Neural cell (in vitro differentiated cells): ENCODE data around the gene KRT73.

Source experiments
- MXI1 ChIP-seq: fragments of 450-650 bp; conservative IDR thresholded peaks from 2 replicates; pipeline ENCODE4 v1.6.1; 2014; ENCODE audit warnings: antibody characterized with exemption, mild to moderate bottlenecking; ENCODE audit not compliant: poor library complexity, severe bottlenecking
- RAD21 ChIP-seq: fragments of 450-650 bp; conservative IDR thresholded peaks from 2 replicates; pipeline ENCODE4 v1.6.1; 2014; ENCODE audit warnings: antibody characterized with exemption, mild to moderate bottlenecking, moderate library complexity
- SMC3 ChIP-seq: fragments of 450-650 bp; conservative IDR thresholded peaks from 2 replicates; pipeline ENCODE4 v1.6.1; 2014; ENCODE audit warnings: antibody characterized with exemption, mild to moderate bottlenecking, moderate library complexity; ENCODE audit not compliant: poor library complexity
- TAF1 ChIP-seq: IDR thresholded peaks from 2 replicates; pipeline ENCODE4 v1.6.1; 2012; ENCODE audit warnings: low read depth
- TF ChIP-seq, protein P1 (sequence below): fragments of 450-650 bp; IDR thresholded peaks from 2 replicates; pipeline ENCODE4 v1.5.1; 2014; ENCODE audit warnings: antibody characterized with exemption, mild to moderate bottlenecking, moderate library complexity; ENCODE audit not compliant: poor library complexity, severe bottlenecking

DNA sequence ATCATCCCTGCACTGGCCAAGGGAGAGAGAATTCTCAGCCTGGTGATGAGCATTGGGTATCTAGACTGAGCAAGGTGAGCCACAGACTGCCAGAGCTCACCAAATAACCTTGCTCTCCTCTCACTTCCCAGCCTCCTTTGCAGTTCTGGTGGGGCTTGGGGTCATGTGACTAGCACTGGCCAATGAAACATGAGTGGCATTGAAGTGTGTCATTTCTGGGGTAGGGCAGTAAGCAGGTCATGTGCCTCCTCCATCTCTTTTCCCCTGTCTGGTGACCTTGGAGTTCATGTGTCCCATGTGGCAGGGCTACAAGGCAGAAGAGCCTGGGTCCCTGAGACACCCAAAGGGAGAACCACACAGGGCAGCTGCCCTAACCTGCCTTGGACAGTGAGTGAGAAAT lies 13.5 kb downstream of the KRT73 start:
- TF ChIP-seq, protein P1, sequence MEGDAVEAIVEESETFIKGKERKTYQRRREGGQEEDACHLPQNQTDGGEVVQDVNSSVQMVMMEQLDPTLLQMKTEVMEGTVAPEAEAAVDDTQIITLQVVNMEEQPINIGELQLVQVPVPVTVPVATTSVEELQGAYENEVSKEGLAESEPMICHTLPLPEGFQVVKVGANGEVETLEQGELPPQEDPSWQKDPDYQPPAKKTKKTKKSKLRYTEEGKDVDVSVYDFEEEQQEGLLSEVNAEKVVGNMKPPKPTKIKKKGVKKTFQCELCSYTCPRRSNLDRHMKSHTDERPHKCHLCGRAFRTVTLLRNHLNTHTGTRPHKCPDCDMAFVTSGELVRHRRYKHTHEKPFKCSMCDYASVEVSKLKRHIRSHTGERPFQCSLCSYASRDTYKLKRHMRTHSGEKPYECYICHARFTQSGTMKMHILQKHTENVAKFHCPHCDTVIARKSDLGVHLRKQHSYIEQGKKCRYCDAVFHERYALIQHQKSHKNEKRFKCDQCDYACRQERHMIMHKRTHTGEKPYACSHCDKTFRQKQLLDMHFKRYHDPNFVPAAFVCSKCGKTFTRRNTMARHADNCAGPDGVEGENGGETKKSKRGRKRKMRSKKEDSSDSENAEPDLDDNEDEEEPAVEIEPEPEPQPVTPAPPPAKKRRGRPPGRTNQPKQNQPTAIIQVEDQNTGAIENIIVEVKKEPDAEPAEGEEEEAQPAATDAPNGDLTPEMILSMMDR: no peak
- TF ChIP-seq MXI1: no peak
- TF ChIP-seq RAD21: no peak
- TF ChIP-seq TAF1: no peak
- TF ChIP-seq SMC3: no peak
